ENCODE measurements around the gene BTBD9.

Gene BTBD9

DNA sequence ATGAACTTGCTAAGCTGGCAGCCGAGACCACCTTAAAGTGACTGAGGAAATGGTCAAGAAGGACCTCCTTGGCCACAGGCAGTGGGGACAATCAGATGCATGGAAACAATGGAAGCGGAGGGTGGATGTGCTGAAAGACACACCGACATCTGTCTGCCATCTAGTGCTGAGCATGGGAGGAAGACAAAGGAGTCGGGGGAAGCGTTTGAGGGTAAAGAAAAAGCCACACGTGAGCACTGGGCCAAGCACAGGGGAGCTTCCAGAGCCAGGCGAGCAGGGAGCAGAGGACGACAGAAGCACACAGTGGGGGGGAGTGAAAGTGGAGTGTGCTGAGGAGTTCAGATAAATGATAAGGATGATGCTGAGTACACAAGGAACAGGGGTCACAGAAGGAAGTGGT lies 452.4 kb downstream of the BTBD9 start:
- no peak for ATAC-seq

DNA sequence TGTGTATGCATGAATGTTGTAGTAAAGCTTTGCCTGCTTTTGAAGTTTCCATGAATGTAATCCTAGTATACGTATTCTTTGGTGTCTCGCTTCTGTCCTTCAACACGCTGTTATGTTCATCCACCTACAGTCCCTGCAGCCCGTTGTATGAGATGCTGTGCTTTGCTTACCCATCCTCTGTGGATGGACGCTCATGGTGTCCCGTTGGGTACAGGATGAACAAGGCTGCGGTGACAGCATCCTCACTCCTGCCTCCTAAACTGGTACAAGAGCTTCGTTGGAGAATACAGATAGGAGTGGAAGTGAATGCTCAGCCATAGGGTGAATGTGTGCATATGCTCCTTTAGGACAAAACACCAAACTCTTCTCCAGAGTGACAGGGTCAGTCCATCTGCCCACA lies 454.0 kb downstream of the BTBD9 start:
- no peak for TF ChIP-seq ZNF70 (CRISPR knock-in tag; IDR thresholded peaks at IDR 0.05)
- no peak for TF ChIP-seq CSDC2 (CRISPR knock-in tag; IDR thresholded peaks at IDR 0.05)
- TF ChIP-seq TSHZ2 (CRISPR knock-in tag; IDR thresholded peaks at IDR 0.05) = no peak
- no peak for TF ChIP-seq ZFP3 (CRISPR knock-in tag; IDR thresholded peaks at IDR 0.05)
- ATAC-seq = no peak

More for the DNA sequence above, 452.4 kb downstream of the BTBD9 start:
- TF ChIP-seq ZFP30 (CRISPR knock-in tag; IDR thresholded peaks at IDR 0.05) = no peak
- no peak for TF ChIP-seq CSRNP3 (CRISPR knock-in tag; IDR thresholded peaks at IDR 0.05)
- TF ChIP-seq ZC3H10 (CRISPR knock-in tag; IDR thresholded peaks at IDR 0.05) = no peak
- TF ChIP-seq CSDC2 (CRISPR knock-in tag; IDR thresholded peaks at IDR 0.05) = no peak
- no peak for TF ChIP-seq ZNF565 (CRISPR knock-in tag; conservative IDR thresholded peaks at IDR 0.05; ENCODE audit: low read depth)
- TF ChIP-seq ESRRG (CRISPR knock-in tag; IDR thresholded peaks at IDR 0.05) = no peak
- no peak for TF ChIP-seq ZNF8 (CRISPR knock-in tag; IDR thresholded peaks at IDR 0.05)
- TF ChIP-seq BACH2 (CRISPR knock-in tag; IDR thresholded peaks at IDR 0.05; ENCODE audit: borderline replicate concordance) = no peak
- TF ChIP-seq TSHZ2 (CRISPR knock-in tag; IDR thresholded peaks at IDR 0.05) = no peak
- no peak for TF ChIP-seq ISL1 (CRISPR knock-in tag; IDR thresholded peaks at IDR 0.05)
- TF ChIP-seq SNAI2 (CRISPR knock-in tag; IDR thresholded peaks at IDR 0.05) = no peak
- TF ChIP-seq OSR1 (CRISPR knock-in tag; IDR thresholded peaks at IDR 0.05) = no peak

GRCh38 chr6:38185244-38185643 lies 454.5 kb downstream of the BTBD9 start:
- no peak for ATAC-seq
- TF ChIP-seq POU6F1 (CRISPR knock-in tag; IDR thresholded peaks at IDR 0.05; ENCODE audit: borderline replicate concordance, low read depth) = no peak
- no peak for TF ChIP-seq GLIS3 (CRISPR knock-in tag; IDR thresholded peaks at IDR 0.05)
- TF ChIP-seq TSHZ2 (CRISPR knock-in tag; IDR thresholded peaks at IDR 0.05) = no peak
- TF ChIP-seq TOX (CRISPR knock-in tag; IDR thresholded peaks at IDR 0.05; ENCODE audit: borderline replicate concordance) = no peak
- TF ChIP-seq, protein P1, sequence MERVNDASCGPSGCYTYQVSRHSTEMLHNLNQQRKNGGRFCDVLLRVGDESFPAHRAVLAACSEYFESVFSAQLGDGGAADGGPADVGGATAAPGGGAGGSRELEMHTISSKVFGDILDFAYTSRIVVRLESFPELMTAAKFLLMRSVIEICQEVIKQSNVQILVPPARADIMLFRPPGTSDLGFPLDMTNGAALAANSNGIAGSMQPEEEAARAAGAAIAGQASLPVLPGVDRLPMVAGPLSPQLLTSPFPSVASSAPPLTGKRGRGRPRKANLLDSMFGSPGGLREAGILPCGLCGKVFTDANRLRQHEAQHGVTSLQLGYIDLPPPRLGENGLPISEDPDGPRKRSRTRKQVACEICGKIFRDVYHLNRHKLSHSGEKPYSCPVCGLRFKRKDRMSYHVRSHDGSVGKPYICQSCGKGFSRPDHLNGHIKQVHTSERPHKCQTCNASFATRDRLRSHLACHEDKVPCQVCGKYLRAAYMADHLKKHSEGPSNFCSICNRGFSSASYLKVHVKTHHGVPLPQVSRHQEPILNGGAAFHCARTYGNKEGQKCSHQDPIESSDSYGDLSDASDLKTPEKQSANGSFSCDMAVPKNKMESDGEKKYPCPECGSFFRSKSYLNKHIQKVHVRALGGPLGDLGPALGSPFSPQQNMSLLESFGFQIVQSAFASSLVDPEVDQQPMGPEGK (CRISPR knock-in tag; IDR thresholded peaks at IDR 0.05; ENCODE audit: borderline replicate concordance) = no peak
- TF ChIP-seq ZNF565 (CRISPR knock-in tag; conservative IDR thresholded peaks at IDR 0.05; ENCODE audit: low read depth) = no peak
- no peak for TF ChIP-seq ZC3H10 (CRISPR knock-in tag; IDR thresholded peaks at IDR 0.05)
- TF ChIP-seq, protein P2, sequence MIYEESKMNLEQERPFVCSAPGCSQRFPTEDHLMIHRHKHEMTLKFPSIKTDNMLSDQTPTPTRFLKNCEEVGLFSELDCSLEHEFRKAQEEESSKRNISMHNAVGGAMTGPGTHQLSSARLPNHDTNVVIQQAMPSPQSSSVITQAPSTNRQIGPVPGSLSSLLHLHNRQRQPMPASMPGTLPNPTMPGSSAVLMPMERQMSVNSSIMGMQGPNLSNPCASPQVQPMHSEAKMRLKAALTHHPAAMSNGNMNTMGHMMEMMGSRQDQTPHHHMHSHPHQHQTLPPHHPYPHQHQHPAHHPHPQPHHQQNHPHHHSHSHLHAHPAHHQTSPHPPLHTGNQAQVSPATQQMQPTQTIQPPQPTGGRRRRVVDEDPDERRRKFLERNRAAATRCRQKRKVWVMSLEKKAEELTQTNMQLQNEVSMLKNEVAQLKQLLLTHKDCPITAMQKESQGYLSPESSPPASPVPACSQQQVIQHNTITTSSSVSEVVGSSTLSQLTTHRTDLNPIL (CRISPR knock-in tag; IDR thresholded peaks at IDR 0.05; ENCODE audit: low read depth) = no peak
- TF ChIP-seq ZFP3 (CRISPR knock-in tag; IDR thresholded peaks at IDR 0.05) = no peak
- no peak for TF ChIP-seq ISL1 (CRISPR knock-in tag; IDR thresholded peaks at IDR 0.05)
- no peak for TF ChIP-seq ZFP30 (CRISPR knock-in tag; IDR thresholded peaks at IDR 0.05)
- no peak for TF ChIP-seq ESRRG (CRISPR knock-in tag; IDR thresholded peaks at IDR 0.05)
- no peak for TF ChIP-seq ZNF8 (CRISPR knock-in tag; IDR thresholded peaks at IDR 0.05)
- no peak for TF ChIP-seq BACH2 (CRISPR knock-in tag; IDR thresholded peaks at IDR 0.05; ENCODE audit: borderline replicate concordance)
- no peak for TF ChIP-seq TCF4 (CRISPR knock-in tag; IDR thresholded peaks at IDR 0.05; ENCODE audit: borderline replicate concordance)
- TF ChIP-seq OSR1 (CRISPR knock-in tag; IDR thresholded peaks at IDR 0.05) = no peak
- no peak for TF ChIP-seq RARB (CRISPR knock-in tag; IDR thresholded peaks at IDR 0.05)
- no peak for TF ChIP-seq SNAI2 (CRISPR knock-in tag; IDR thresholded peaks at IDR 0.05)
